NB4 (cell line): ENCODE data around the gene IGFL1.

ENCODE experiments used
- POLR2A ChIP-seq: IDR thresholded peaks from 2 replicates; pipeline ENCODE4 v1.6.1; 2011; ENCODE audit warnings: mild to moderate bottlenecking; ENCODE audit not compliant: insufficient read length; ENCODE audit errors: extremely low read depth
- TF ChIP-seq, protein P1 (sequence below): IDR thresholded peaks from one replicate; pipeline ENCODE4 v1.5.1; 2012; ENCODE audit warnings: low read depth, low read length

DNA sequence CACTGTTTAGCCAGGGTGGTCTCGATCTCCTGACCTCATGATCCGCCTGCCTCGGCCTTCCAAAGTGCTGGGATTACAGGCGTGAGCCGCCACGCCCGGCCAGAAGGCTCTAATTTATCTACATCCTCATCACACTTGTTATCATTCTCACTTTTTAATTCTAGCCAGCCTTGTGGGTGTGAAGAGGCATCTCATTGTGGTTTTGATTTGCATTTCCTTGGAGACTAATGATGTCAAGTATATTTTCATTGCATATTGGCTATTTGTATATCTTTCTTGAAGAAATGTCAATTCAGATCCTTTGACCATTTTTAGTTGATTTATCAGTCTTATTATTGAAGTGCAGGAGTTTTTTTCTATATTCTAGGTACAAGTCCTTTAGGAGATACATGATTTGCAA is 39.6 kb downstream of the IGFL1 start:
- TF ChIP-seq, protein P1, sequence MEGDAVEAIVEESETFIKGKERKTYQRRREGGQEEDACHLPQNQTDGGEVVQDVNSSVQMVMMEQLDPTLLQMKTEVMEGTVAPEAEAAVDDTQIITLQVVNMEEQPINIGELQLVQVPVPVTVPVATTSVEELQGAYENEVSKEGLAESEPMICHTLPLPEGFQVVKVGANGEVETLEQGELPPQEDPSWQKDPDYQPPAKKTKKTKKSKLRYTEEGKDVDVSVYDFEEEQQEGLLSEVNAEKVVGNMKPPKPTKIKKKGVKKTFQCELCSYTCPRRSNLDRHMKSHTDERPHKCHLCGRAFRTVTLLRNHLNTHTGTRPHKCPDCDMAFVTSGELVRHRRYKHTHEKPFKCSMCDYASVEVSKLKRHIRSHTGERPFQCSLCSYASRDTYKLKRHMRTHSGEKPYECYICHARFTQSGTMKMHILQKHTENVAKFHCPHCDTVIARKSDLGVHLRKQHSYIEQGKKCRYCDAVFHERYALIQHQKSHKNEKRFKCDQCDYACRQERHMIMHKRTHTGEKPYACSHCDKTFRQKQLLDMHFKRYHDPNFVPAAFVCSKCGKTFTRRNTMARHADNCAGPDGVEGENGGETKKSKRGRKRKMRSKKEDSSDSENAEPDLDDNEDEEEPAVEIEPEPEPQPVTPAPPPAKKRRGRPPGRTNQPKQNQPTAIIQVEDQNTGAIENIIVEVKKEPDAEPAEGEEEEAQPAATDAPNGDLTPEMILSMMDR, result no peak
- no peak for TF ChIP-seq POLR2A
